Endothelial cell of hepatic sinusoid (primary cell): ENCODE data around the gene ECI2.
"Not testable (repeated sequence)": the region's sequence is repeated elsewhere in the genome, so short reads cannot be mapped to it uniquely, and the experiment has no call there.

Experiments
- in situ Hi-C: cut with HindIII; loops from 2 replicates; pipeline ENCODE4 v1.10.0; 2017; ENCODE audit warnings: low sequenced_read_pairs

The ECI2 gene

GRCh38 chr6:4103929-4104328 lies 31.4 kb downstream of the ECI2 start:
- in situ Hi-C loops, result no loop called here

GRCh38 chr6:4102687-4103244 lies 32.6 kb downstream of the ECI2 start:
- in situ Hi-C loops, result no loop called here

- in situ Hi-C loops, result no loop called here
These were observed 34.1 kb downstream of the ECI2 start for GRCh38 chr6:4101298-4101697.

GRCh38 chr6:4100655-4101054 lies 34.7 kb downstream of the ECI2 start:
- in situ Hi-C loops, result no loop called here

- in situ Hi-C loops, result no loop called here
These were observed 42.1 kb downstream of the ECI2 start for GRCh38 chr6:4093288-4093687.

GRCh38 chr6:4091941-4092340 lies 43.4 kb downstream of the ECI2 start:
- in situ Hi-C loops, result no loop called here

- in situ Hi-C loops, result not testable (repeated sequence)
These were observed 45.3 kb downstream of the ECI2 start for GRCh38 chr6:4090043-4090442.

GRCh38 chr6:4088704-4089103 lies 46.7 kb downstream of the ECI2 start:
- in situ Hi-C loops, result no loop called here

GRCh38 chr6:4085332-4085700 lies 50.1 kb downstream of the ECI2 start:
- in situ Hi-C loops, result no loop called here

GRCh38 chr6:4084444-4085331 lies 50.7 kb downstream of the ECI2 start:
- in situ Hi-C loops, result no loop called here

- in situ Hi-C loops, result no loop called here
These were observed 56.5 kb downstream of the ECI2 start, which contains the start of gene FAM217A for GRCh38 chr6:4078691-4079471. Gene FAM217A (minus strand): TSS chr6:4079137. CDS start chr6:4077414, 1,723 bp downstream.

GRCh38 chr6:4074478-4075235 lies 60.7 kb downstream of the ECI2 start:
- in situ Hi-C loops, result no loop called here

- in situ Hi-C loops, result no loop called here
These were observed 64.0 kb downstream of the ECI2 start for GRCh38 chr6:4071330-4071729.

- in situ Hi-C loops, result no loop called here
These were observed 66.2 kb downstream of the ECI2 start for GRCh38 chr6:4069199-4069598.

- in situ Hi-C loops, result no loop called here
These were observed 67.7 kb downstream of the ECI2 start for GRCh38 chr6:4067673-4068072.

GRCh38 chr6:4066029-4066755 lies 69.2 kb downstream of the ECI2 start:
- in situ Hi-C loops, result no loop called here
